Left forelimb (tissue), 1 donor: ENCODE results near the gene SMYD1.

ENCODE experiments used
- DNase-seq: peaks from one replicate; pipeline ENCODE4 v3.0.0-alpha.2; 2018; ENCODE audit warnings: low spot score

Gene SMYD1

DNA sequence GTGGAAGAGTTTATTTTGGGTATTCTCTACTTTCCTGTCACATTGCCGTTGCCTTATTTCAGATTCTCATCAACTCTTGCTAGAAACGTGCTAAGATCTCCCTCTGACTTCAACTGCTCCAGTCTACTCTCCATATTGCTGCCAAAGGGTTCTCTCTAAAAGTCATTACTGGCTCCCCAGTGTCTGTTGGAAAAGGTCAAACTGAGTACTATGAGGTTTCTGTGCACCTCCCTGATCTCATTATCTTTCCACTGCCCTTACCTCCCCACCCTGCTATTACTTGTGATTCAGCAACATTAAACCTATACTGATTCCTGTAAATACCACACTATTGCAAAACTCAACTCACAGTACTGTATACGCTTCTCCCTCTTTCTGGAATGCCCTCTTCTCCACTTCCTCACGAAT lies 10.2 kb upstream of the SMYD1 start:
- DNase-seq = no peak

GRCh38 chr2:88058191-88058590 lies 9.4 kb upstream of the SMYD1 start:
- DNase-seq = no peak

- DNase-seq = no peak
These were observed 7.4 kb upstream of the SMYD1 start for GRCh38 chr2:88059979-88060906.

DNA sequence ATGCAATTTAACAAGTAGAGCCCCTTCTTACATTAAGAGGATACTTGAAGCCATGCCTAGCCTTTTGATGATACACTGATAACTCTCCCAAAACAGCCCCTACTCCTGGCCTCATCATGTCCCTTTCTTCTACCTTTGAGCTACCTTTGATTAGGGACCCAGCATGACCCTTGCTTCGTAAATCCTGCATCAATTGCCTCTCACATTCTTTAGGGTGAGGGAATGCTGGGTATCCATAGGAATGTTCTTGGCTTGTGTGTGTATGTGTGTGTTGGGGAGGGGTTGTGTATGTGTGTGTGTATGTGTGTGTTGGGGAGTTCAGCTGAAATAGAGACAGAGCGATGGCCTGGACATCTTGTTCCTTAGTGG lies 6.7 kb upstream of the SMYD1 start:
- no peak for DNase-seq

- no peak for DNase-seq
These were observed 6.3 kb upstream of the SMYD1 start for GRCh38 chr2:88061295-88061694.

DNA sequence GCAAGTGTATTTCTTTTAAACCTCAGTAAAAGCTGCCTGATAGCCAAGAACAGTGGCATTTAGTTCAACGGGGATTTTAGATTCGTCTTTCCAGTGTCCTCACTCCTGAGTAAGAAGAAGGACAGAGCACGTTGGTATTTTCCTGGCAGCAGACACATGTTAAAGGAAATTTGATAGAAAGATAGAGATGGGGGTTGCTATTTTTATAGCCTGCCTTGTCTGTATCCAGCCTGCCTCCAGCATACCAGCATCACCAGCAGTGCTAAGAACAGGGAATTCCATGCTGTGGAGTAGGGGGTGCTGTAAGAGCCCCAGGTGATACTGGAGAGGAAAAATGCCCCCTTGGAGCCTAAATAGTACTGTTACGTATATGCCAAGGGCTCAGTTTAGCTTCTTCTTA lies 1.1 kb upstream of the SMYD1 start:
- DNase-seq = no peak

DNA sequence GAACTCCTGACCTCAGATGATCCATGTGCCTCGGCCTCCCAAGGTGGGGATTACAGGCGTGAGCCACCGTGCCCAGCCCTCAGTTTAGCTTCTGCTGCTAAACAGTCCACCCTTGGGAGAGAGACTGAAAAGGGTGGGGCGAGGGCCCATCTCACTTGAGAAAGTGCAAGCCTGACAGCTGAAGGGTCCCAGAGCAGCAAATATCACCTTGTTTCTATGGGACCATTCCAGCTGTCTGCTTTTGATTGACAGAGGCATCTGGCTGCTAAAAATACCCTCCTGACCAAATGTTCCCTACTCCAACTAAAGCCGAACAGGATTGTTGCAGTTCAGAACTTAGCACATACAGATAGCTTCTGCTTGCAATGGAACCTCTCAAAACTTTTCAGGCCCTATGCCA lies 436 bp upstream of the SMYD1 start:
- DNase-seq = no peak

GRCh38 chr2:88068044-88068443 lies 419 bp downstream of the SMYD1 start:
- no peak for DNase-seq

GRCh38 chr2:88069117-88069516 lies 1.5 kb downstream of the SMYD1 start:
- DNase-seq = no peak

DNA sequence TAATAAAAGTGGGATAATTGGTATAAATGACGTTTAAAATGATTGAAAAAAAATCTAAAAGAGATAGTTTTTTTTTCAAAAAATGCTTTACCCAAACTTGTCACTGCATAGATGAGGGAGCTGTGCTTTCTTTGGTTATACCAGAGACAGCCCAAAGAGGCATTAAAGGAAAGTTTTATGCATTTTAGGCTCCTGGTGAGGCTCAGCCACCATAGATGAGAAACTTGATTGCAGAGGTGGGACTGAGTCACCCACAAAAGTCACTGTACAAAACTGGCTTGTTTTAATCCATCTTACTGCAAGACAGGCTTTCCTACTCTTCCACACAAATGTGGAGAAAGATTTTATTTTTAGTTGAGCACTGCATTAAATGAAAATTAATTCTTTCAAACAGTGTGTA lies 2.4 kb downstream of the SMYD1 start:
- DNase-seq = no peak

- DNase-seq = no peak
These were observed 3.7 kb downstream of the SMYD1 start for GRCh38 chr2:88071365-88071764.

DNA sequence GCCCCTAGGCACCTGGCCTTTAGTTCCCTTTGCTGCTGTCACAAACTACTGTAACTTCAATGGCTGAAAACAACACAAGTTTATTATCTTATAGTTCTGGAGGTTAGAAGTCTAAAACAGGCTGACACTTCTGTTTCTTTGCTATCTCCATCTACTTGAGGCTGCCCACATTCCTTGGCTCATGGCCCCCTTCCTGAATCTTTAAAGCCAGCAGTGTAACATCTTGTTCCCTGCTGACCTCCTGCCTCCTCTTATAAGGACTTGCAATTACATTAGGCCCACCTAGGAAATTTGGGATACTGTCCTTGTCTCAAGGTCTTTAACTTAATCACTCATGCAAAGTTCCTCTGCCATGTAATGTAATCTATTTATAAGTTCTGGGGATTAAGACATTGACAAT lies 6.5 kb downstream of the SMYD1 start:
- DNase-seq = no peak

DNA sequence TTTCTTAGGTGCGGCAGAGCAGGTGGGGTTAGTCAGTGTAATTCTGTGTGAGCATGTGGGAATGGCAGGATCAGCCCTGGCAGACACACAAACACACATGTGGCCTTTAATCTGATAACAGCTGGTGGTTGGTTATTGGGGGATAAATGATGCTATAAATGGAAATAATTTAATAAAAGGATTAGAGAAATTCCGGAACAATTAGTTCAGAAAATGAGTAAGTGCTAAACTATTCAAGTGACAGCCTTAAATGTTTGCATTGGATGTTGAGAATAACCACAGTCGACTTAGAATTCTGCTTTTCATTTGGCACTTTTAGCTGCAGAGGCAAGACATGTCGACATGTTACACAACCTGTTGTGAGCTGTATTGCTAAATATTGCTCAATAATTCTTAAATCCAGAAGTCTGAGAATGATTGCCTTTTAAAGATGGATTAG lies 7.2 kb downstream of the SMYD1 start:
- DNase-seq = no peak

DNA sequence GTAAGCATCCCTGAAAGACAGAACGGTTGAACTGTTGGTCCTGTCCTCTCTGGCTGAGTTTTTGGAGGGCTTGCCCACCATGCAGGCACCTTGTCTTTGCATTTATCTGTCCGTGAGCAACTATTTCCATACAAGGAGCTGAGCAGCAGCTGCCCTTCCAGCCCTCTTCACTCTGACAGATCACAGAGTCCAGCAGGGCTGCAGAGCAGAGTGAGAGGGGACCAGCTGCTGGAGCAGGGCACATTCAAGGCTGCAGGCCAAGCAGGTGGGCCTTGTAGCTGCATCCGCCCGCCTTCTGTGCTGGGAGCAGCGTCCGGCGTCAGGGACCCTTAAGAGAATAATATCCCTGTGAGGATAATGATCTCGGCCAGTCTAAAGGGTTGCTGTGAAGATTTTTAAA lies 9.5 kb downstream of the SMYD1 start:
- peak; percentile 71 for DNase-seq

GRCh38 chr2:88078643-88079172 lies 11.1 kb downstream of the SMYD1 start:
- no peak for DNase-seq

- no peak for DNase-seq
These were observed 12.9 kb downstream of the SMYD1 start for GRCh38 chr2:88080545-88080944.

- no peak for DNase-seq
These were observed 14.4 kb downstream of the SMYD1 start for GRCh38 chr2:88081924-88082608.

GRCh38 chr2:88082781-88083180 lies 15.2 kb downstream of the SMYD1 start:
- no peak for DNase-seq

DNA sequence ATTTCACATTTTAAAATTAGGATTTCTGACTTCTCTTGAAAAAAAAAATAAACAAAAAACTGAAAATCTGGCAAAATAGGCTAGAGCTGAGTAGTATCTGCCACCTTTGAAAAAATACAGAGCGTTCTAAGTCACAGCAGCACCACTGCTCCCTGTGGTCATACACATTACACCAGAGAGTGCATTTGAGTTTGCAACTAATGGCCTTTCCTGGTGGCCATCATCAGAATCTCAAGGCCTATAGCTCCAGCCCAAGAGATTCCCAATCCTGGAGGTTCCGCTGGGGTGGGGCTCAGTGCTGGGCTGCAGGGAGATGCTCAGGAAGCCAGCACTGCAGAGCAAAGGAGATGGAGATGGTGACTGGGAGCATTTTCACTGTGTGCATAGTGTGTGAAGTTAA lies 17.5 kb downstream of the SMYD1 start:
- DNase-seq = no peak

DNA sequence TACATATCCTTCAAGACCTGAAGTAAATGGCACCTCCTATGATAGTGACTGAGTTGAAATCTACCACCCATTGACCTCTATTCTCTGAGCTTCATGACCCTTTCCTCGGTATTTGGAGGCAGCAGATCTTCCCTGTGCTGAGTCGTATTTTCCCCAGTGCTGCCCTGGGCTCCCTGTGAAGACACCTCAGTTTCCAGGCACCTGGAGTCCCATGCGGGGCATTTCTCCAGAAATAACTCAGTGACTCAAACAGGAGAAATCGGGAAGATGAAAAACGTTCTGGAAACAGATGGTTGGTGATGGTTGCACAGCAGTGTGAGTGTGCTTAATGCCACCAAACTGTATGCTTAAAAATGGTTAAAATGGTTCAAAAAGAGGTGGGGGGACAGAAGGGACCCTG lies 18.0 kb downstream of the SMYD1 start:
- DNase-seq = no peak

DNA sequence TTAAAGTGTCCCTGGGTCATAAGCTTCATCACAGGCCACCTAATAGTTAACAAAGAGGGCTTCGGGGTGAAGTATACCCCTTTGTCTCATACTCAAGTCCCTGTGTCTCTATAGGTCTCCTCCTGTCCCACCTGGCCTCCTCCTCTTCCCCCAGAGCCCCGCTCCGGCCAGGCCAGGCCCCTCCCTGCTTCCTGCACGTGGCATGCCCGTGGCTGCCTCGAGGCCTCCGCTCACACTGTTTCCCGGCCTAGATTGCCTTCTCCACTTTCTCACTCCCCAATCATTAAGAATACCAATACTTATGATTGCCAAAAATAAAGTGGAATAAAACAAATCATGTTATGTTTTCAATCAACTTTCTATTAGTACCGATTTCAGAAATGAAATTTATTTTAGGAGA lies 18.8 kb downstream of the SMYD1 start:
- DNase-seq = no peak

- no peak for DNase-seq
These were observed 19.4 kb downstream of the SMYD1 start for GRCh38 chr2:88087073-88087472.

DNA sequence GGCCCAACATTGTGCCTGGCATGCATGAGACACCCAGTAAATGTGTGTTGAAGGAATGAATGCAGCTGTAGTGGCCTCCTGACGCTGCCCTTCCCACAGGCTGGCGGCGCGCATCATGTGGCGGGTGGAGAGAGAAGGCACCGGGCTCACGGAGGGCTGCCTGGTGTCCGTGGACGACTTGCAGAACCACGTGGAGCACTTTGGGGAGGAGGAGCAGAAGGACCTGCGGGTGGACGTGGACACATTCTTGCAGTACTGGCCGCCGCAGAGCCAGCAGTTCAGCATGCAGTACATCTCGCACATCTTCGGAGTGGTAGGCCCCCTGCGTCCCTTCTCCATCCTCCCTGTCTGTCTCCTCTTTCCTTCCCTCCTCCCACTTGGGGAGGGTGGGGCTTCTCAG lies 20.1 kb downstream of the SMYD1 start:
- no peak for DNase-seq
